ENCODE measurements around the gene TNS2.

GRCh38 chr12:53101266-53101665 is 51.4 kb downstream of the TNS2 start:
- no peak for TF ChIP-seq CTCF (IDR thresholded peaks at IDR 0.05; ENCODE audit: borderline replicate concordance, extremely low read depth, low read length, poor library complexity, severe bottlenecking)
- TF ChIP-seq EZH2 (IDR thresholded peaks at IDR 0.05; ENCODE audit: borderline replicate concordance, low read depth, low read length, severe bottlenecking): no peak

Data from DND-41 (cell line).